B cell (primary cell): Measurements from ENCODE around the gene FGFR2. TPM values are rescaled to one million over a fixed set of nuclear protein-coding genes. Genes with fewer than 3 reads are reported as not detected.

Experiments
- ATAC-seq: fragments of 200-7000 bp; cut with Tn5 transposase; one replicate; pipeline ENCODE4 v1.10.0; 2021; ENCODE audit warnings: low read depth, mild to moderate bottlenecking, moderate number of reproducible peaks, moderate library complexity
- CTCF ChIA-PET: fragments of 350-600 bp; sonication (Branson Sonifier 250); formaldehyde crosslinking; loops from one replicate; lab custom pipeline; 2021; ENCODE audit warnings: antibody characterized with exemption, inconsistent platforms; lab: Charles Lee
- POLR2A ChIA-PET: fragments of 350-600 bp; sonication (Branson Sonifier 250); formaldehyde crosslinking; loops from one replicate; lab custom pipeline; 2021; ENCODE audit warnings: antibody characterized with exemption; lab: Charles Lee
- DNase-seq: peaks from one replicate; pipeline ENCODE4 v3.0.0; 2013
- H2AFZ ChIP-seq: 2 replicates; pipeline ENCODE4 v1.6.1; 2012; ENCODE audit warnings: mild to moderate bottlenecking, low read depth, low read length; ENCODE audit not compliant: insufficient read depth, poor library complexity, severe bottlenecking
- H3K27ac ChIP-seq, 2 donors: 1 replicate in 1 of 2; 2 replicates in 1 of 2; pipeline ENCODE4 v1.5.1; 2012 to 2013; ENCODE audit warnings: low read length in 2 of 2, mild to moderate bottlenecking in 2 of 2, moderate library complexity in 1 of 2
- H3K27me3 ChIP-seq, 4 experiments: fragments of 200-600 bp in 1 of 4; sonication (generic) in 1 of 4; replicated peaks in 1 of 4; 1 replicate in 2 of 4; 2 replicates in 2 of 4; pipeline versions ENCODE4 v1.6.1 to v1.7.0; 2013 to 2016; ENCODE audit warnings: low read length in 3 of 4, mild to moderate bottlenecking in 2 of 4, mixed read lengths in 1 of 4, moderate library complexity in 1 of 4; ENCODE audit not compliant: insufficient read depth in 4 of 4, control insufficient read depth in 3 of 4; ENCODE audit errors: control extremely low read depth in 1 of 4
- H3K36me3 ChIP-seq, 2 experiments: replicated peaks in 1 of 2; 1 replicate in 1 of 2; 2 replicates in 1 of 2; pipeline versions ENCODE4 v1.6.1 to v1.7.1; 2013; ENCODE audit warnings: low read length in 1 of 2; ENCODE audit not compliant: insufficient read depth in 2 of 2, control insufficient read depth in 1 of 2; ENCODE audit errors: control extremely low read depth in 1 of 2, extremely low read depth in 1 of 2
- H3K4me1 ChIP-seq, 2 donors: fragments of 200-600 bp in 1 of 2; sonication (generic) in 1 of 2; 1 replicate in 1 of 2; 2 replicates in 1 of 2; pipeline versions ENCODE4 v1.5.1 to v1.6.1; 2013 to 2017; ENCODE audit warnings: low read length in 2 of 2; ENCODE audit not compliant: control insufficient read depth in 2 of 2, insufficient read depth in 2 of 2
- H3K4me2 ChIP-seq: replicated peaks from 2 replicates; pipeline ENCODE3; 2012; ENCODE audit warnings: mild to moderate bottlenecking, low read depth, low read length; ENCODE audit not compliant: poor library complexity, severe bottlenecking
- H3K4me3 ChIP-seq, 5 experiments: fragments of 200-600 bp in 1 of 5; sonication (generic) in 1 of 5; 1 replicate in 3 of 5; 2 replicates in 2 of 5; pipeline versions ENCODE4 v1.5.1 to v1.7.0; 2011 to 2016; ENCODE audit warnings: low read length in 4 of 5, mild to moderate bottlenecking in 4 of 5, low read depth in 2 of 5, control low read depth in 1 of 5, moderate library complexity in 1 of 5; ENCODE audit not compliant: insufficient read depth in 1 of 5; ENCODE audit errors: control extremely low read depth in 1 of 5, extremely low read depth in 1 of 5
- H3K79me2 ChIP-seq: fragments of 200-600 bp; sonication (generic); one replicate; pipeline ENCODE4 v1.6.0; 2016; ENCODE audit warnings: low read length; ENCODE audit not compliant: control insufficient read depth, insufficient read depth
- H3K9ac ChIP-seq: fragments of 200-600 bp; sonication (generic); 2 replicates; pipeline ENCODE4 v1.6.1; 2017; ENCODE audit warnings: mild to moderate bottlenecking, low read length, moderate library complexity
- H3K9me3 ChIP-seq, 3 donors: one replicate each; pipeline versions ENCODE4 v1.6.1 to v1.7.1; 2013; ENCODE audit warnings: low read length in 2 of 3; ENCODE audit not compliant: control insufficient read depth in 2 of 3, insufficient read depth in 1 of 3; ENCODE audit errors: control extremely low read depth in 1 of 3
- H4K20me1 ChIP-seq: 2 replicates; pipeline ENCODE4 v1.6.0; 2012; ENCODE audit warnings: mild to moderate bottlenecking, low read length; ENCODE audit not compliant: insufficient read depth, control insufficient read depth, poor library complexity, severe bottlenecking
- H3K27ac Mint-ChIP-seq: one replicate; pipeline ENCODE4 v1.8.0; 2021; ENCODE audit warnings: mixed read lengths
- H3K27me3 Mint-ChIP-seq: one replicate; pipeline ENCODE4 v1.8.0; 2021; ENCODE audit warnings: mixed read lengths
- H3K4me1 Mint-ChIP-seq: one replicate; pipeline ENCODE4 v1.8.0; 2021; ENCODE audit warnings: mixed read lengths
- H3K4me3 Mint-ChIP-seq: one replicate; pipeline ENCODE4 v1.8.0; 2021; ENCODE audit warnings: mixed read lengths
- H3K9me3 Mint-ChIP-seq: one replicate; pipeline ENCODE4 v1.8.0; 2022; ENCODE audit warnings: mixed read lengths; ENCODE audit not compliant: insufficient read depth
- CTCF ChIP-seq: fragments of 200-600 bp; IDR thresholded peaks from one replicate; pipeline ENCODE4 v1.8.0; 2022; ENCODE audit warnings: antibody characterized with exemption, mild to moderate bottlenecking
- EZH2 ChIP-seq: IDR thresholded peaks from 2 replicates; pipeline ENCODE4 v1.6.1; 2012; ENCODE audit warnings: borderline replicate concordance, low read depth, mild to moderate bottlenecking, moderate library complexity, low read length; ENCODE audit not compliant: insufficient read depth, poor library complexity, severe bottlenecking
- WGBS: methylation state at CpG from one replicate; pipeline ENCODE4 v1.1.5; 2013; ENCODE audit warnings: missing lambda C conversion rate; ENCODE audit not compliant: insufficient coverage; 5-methylcytosine and 5-hydroxymethylcytosine counted together
- intact Hi-C: fragments of 100-400 bp; cut with micrococcal nuclease; formaldehyde crosslinking; loops from one replicate; pipeline ENCODE4 v1.10.0; 2022
- polyA plus RNA-seq: library from polyadenylated mRNA; depleted of rRNA; stranded (reverse); fragments of >200 nt; gene quantifications from 2 replicates; pipeline ENCODE4 v1.2.3, GENCODE V29; 2012
- total RNA-seq, 2 donors: library from RNA; stranded (reverse); fragments of 120-200 nt in 1 of 2; gene quantifications; 1 replicate in 1 of 2; 2 replicates in 1 of 2; pipeline versions ENCODE4 v1.2.3 to v1.2.4, GENCODE V29; 2013 to 2022

Gene FGFR2
- total and polyA plus RNA-seq, 2 donors (not counting 1 experiment from before 2014, with no cell fraction given): not detected

DNA sequence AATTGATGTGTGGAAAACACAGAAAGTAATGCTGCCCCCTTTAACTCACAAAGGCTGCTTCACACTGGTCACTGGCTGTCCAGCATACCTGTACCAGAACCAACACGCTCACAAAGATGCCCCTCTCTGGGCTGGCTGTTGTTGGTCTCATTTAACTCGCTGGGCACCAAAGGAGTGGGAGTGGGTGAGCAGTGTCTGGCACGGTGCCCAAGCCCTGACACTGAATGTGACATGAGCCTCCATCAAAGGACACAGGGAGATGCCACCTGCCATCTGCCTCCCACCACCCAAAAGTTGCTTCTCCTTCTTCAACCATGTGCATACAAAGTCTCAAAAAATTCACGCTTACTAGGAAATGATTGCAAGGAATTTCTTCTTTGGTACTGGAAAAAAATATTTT is 86.8 kb downstream of the FGFR2 start:
- no peak overlapping the region for H3K4me3 Mint-ChIP-seq
- H3K27ac Mint-ChIP-seq: no peak overlapping the region
- H3K27ac ChIP-seq: no peak overlapping the region
- H2AFZ ChIP-seq: no peak overlapping the region
- H3K36me3 ChIP-seq: no peaks in the 10 kb centered on the region
- TF ChIP-seq CTCF (no peak), EZH2 (no peak)
- no peak overlapping the region for H3K4me3 ChIP-seq
- ChIA-PET CTCF (no interaction called here), POLR2A (no interaction called here)
- H3K9me3 ChIP-seq: no peaks in the 10 kb centered on the region
- H3K4me2 ChIP-seq: no peak overlapping the region
- no peaks in the 10 kb centered on the region for H3K27me3 ChIP-seq
- ATAC-seq (no peak), DNase-seq (no peak)
- H3K9me3 Mint-ChIP-seq: no peaks in the 10 kb centered on the region
- no peaks in the 10 kb centered on the region for H4K20me1 ChIP-seq
- WGBS: 100% methylated on average over 1 of the region's 4 CpGs
- H3K4me1 Mint-ChIP-seq: no peaks in the 10 kb centered on the region
- no peaks in the 10 kb centered on the region for H3K4me1 ChIP-seq
- no peaks in the 10 kb centered on the region for H3K79me2 ChIP-seq
- intact Hi-C loops: no loop called here
- H3K9ac ChIP-seq: no peak overlapping the region
- H3K27me3 Mint-ChIP-seq: no peaks in the 10 kb centered on the region

GRCh38 chr10:121510201-121510771 is 88.0 kb downstream of the FGFR2 start:
- Histone ChIP-seq H3K4me3 (no peak overlapping the region), H2AFZ (no peak overlapping the region), H3K9ac (no peak overlapping the region), H3K4me1 (no peaks in the 10 kb centered on the region), H3K27ac (no peak overlapping the region), H4K20me1 (no peaks in the 10 kb centered on the region), H3K9me3 (no peaks in the 10 kb centered on the region), H3K4me2 (no peak overlapping the region), H3K79me2 (no peaks in the 10 kb centered on the region), H3K36me3 (no peaks in the 10 kb centered on the region), H3K27me3 (no peaks in the 10 kb centered on the region)
- Mint-ChIP-seq H3K27me3 (no peaks in the 10 kb centered on the region), H3K4me3 (no peak overlapping the region), H3K9me3 (no peaks in the 10 kb centered on the region), H3K4me1 (no peaks in the 10 kb centered on the region), H3K27ac (no peak overlapping the region)
- POLR2A ChIA-PET: no interaction called here
- DNase-seq: no peak
- WGBS: 96% methylated on average over 9 of the region's 14 CpGs
- intact Hi-C loops: no loop called here
- CTCF ChIA-PET: no interaction called here
- no peak for ATAC-seq
- TF ChIP-seq CTCF (no peak), EZH2 (no peak)
